Heart left ventricle (tissue), 13 donors: ENCODE data around the gene MAN1B1.

Experiments
- POLR2A ChIP-seq, 2 donors: fragments of 450-650 bp; IDR thresholded peaks; one replicate each; pipeline ENCODE4 v1.6.1; 2017; ENCODE audit warnings: antibody characterized with exemption in 2 of 2, mild to moderate bottlenecking in 2 of 2, moderate library complexity in 2 of 2
- TF ChIP-seq, protein P1 (sequence below), 12 donors: fragments of 200-600 bp; sonication (generic) in 4 of 12; IDR thresholded peaks; one replicate each; pipeline versions ENCODE4 v1.5.0 to v1.8.0; 2018 to 2022; ENCODE audit warnings: antibody characterized with exemption in 12 of 12, mild to moderate bottlenecking in 5 of 12
- donor health status: ischemic (EF 13 %, LVEDD 7.1; RV severe dilation, severe dysfunction).
- donor health status: DM: no; HTN: yes; CAD: no.
- donor health status: DM: no; HTN: no; CAD: no.
- donor health status: ischemic (EF 25% LVEDD 6.9; RV normal size, moderate dysfunction).
- donor health status: ischemic (EF 25% LVEDD 5.7; RV mildly dilated, moderate dysfunction).
- donor health status: ischemic (EF 35%, LVEDD 5.7; RV mildly dilated, moderate dysfunction).
- donor health status: nonischemic (EF 11% LVEDD 7.7; RV severe dilation, severe dysfunction).
- donor health status: DM: yes; HTN: yes; CAD: no.
- donor health status: PGD.
- donor health status: ischemic (EF 29% LVEDD 5.4; RV normal size, mild dysfunction).
- donor health status: nonischemic (EF 23%, LVEDD 6.1; RV moderate dilation, normal function).

DNA sequence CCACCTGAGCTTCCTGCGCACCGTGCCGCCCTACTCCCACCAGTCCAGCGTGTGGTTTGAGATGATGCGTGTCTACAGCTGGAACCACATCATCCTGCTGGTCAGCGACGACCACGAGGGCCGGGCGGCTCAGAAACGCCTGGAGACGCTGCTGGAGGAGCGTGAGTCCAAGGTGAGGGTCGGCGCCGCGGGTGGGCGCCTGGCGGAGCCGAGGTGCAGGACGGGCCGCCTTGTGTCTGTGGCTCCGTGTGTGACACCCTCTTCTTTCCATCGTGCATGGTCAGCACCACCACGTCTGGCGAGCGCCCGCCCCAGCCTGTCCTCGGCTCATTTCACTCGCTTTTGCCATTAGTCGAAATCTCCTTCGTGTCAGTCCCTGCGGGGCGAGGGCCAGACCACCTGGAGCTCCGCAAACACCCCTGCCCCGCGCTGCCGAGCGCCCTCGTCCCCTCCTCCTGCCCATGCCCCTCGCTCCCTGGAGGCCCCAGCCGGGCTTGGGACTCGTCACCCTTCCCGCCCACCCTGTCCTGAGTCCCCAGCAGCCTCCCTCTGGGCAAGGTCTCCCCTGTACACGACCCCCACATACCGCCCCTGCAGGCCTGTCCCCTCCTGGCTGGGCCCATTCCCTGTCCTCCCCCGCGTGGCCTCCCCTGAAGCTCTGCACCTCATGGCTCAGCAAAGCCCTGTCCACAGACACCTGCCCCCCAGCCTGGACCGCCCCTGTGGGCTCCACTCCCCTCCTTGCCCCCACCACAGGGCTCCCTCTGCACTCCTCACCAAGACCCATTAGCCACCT lies 59.1 kb downstream of the MAN1B1 start:
- TF ChIP-seq, protein P1, sequence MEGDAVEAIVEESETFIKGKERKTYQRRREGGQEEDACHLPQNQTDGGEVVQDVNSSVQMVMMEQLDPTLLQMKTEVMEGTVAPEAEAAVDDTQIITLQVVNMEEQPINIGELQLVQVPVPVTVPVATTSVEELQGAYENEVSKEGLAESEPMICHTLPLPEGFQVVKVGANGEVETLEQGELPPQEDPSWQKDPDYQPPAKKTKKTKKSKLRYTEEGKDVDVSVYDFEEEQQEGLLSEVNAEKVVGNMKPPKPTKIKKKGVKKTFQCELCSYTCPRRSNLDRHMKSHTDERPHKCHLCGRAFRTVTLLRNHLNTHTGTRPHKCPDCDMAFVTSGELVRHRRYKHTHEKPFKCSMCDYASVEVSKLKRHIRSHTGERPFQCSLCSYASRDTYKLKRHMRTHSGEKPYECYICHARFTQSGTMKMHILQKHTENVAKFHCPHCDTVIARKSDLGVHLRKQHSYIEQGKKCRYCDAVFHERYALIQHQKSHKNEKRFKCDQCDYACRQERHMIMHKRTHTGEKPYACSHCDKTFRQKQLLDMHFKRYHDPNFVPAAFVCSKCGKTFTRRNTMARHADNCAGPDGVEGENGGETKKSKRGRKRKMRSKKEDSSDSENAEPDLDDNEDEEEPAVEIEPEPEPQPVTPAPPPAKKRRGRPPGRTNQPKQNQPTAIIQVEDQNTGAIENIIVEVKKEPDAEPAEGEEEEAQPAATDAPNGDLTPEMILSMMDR (IDR thresholded peaks at IDR 0.05): no peak
- no peak for TF ChIP-seq POLR2A (IDR thresholded peaks at IDR 0.05)
